Measurements from ENCODE around the gene EPS8L2.

EPS8L2 gene

GRCh38 chr11:697811-698311, 8.2 kb upstream of the EPS8L2 start:
- peaks cover 0 to 48% (median 40%) of the 10 kb centered on the region in 4 donors for H3K4me1 ChIP-seq

GRCh38 chr11:698493-699115, 7.4 kb upstream of the EPS8L2 start:
- H3K4me3 ChIP-seq: no peak overlapping the region
- no peak for DNase-seq
- peaks cover 0 to 25% (median 21%) of the 10 kb centered on the region in 3 donors for H3K36me3 ChIP-seq
- peaks cover 0 to 48% (median 41%) of the 10 kb centered on the region in 4 donors for H3K4me1 ChIP-seq
- intact Hi-C loops (cut with DNase I; ENCODE audit: low total_unique reads): no loop called here
- TF ChIP-seq CTCF (IDR thresholded peaks at IDR 0.05): no peak
- H3K27me3 ChIP-seq: no peaks in the 10 kb centered on the region
- H3K9me3 ChIP-seq: no peaks in the 10 kb centered on the region
- H3K27ac ChIP-seq: peak overlapping the region; percentile 11 to 95

More at GRCh38 chr11:697811-698311, 8.2 kb upstream of the EPS8L2 start:
- no peaks in the 10 kb centered on the region for H3K9me3 ChIP-seq
- peak overlapping the region; percentile 95 to 99 for H3K27ac ChIP-seq
- no peak for TF ChIP-seq CTCF (IDR thresholded peaks at IDR 0.05)
- H3K4me3 ChIP-seq: no peak overlapping the region
- peaks cover 0 to 25% (median 19%) of the 10 kb centered on the region in 3 donors for H3K36me3 ChIP-seq
- intact Hi-C loops (cut with DNase I; ENCODE audit: low total_unique reads): no loop called here
- no peaks in the 10 kb centered on the region for H3K27me3 ChIP-seq
- no peak for DNase-seq

DNA sequence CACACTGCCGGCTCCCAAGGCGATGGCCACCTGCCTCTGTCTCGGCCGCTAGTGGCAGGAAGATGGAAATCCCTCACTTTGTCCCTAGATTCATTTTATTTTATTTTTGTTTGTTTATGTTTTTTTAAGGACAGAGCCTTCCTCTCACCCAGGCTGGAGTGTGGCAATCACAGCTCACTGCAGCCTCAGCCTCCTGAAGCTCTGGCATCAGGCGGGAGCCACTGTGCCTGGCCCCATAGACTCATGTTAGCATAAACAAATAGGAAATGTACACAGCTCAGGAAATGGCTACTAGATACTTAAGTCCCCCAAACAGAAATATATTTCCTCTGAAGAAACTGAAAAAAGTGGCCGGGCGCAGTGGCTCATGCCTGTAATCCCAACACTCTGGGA, 6.9 kb upstream of the EPS8L2 start:
- peaks cover 0 to 44% (median 36%) of the 10 kb centered on the region in 4 donors for H3K4me1 ChIP-seq
- intact Hi-C loops (cut with DNase I; ENCODE audit: low total_unique reads): no loop called here
- H3K27me3 ChIP-seq: no peaks in the 10 kb centered on the region
- no peaks in the 10 kb centered on the region for H3K9me3 ChIP-seq
- DNase-seq: no peak
- no peak overlapping the region for H3K27ac ChIP-seq
- no peak for TF ChIP-seq CTCF (IDR thresholded peaks at IDR 0.05)
- peaks cover 0 to 26% (median 21%) of the 10 kb centered on the region in 3 donors for H3K36me3 ChIP-seq
- no peak overlapping the region for H3K4me3 ChIP-seq

DNA sequence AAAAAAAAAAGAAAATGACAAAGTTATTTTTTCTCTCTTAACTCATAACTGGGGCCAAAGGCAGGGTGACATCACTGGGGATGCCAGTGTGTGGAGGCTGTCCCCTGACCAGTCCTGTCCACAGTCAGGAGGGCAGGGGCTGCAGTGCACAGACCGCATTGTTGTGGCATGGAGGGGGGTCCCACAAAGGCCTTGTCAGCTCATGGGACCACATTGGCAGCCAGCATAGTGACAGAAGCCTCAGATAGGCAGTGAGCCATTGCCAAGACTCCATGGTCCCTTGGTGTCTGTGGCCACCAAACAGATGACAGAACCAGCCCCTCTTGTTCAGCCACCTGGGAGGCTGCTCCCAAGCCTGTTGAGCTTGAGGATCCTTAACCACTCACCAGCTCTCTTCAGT, 6.3 kb upstream of the EPS8L2 start:
- Histone ChIP-seq H3K27me3 (no peaks in the 10 kb centered on the region), H3K4me3 (no peak overlapping the region), H3K27ac (no peak overlapping the region), H3K9me3 (no peaks in the 10 kb centered on the region), H3K4me1 (peaks cover 0 to 44% (median 30%) of the 10 kb centered on the region in 4 donors), H3K36me3 (peaks cover 0 to 32% (median 21%) of the 10 kb centered on the region in 3 donors)
- no peak for DNase-seq
- no peak for TF ChIP-seq CTCF (IDR thresholded peaks at IDR 0.05)
- intact Hi-C loops (cut with DNase I; ENCODE audit: low total_unique reads): no loop called here

- peaks cover 0 to 56% (median 43%) of the 10 kb centered on the region in 4 donors for H3K4me1 ChIP-seq
- H3K9me3 ChIP-seq: no peaks in the 10 kb centered on the region
- intact Hi-C loops (cut with DNase I; ENCODE audit: low total_unique reads): no loop called here
- TF ChIP-seq CTCF (IDR thresholded peaks at IDR 0.05): no peak
- H3K27ac ChIP-seq: peak overlapping the region; percentile 59 to 86
- H3K27me3 ChIP-seq: peaks cover 0 to 17% of the 10 kb centered on the region in 2 donors
- H3K36me3 ChIP-seq: peaks cover 0 to 34% (median 21%) of the 10 kb centered on the region in 3 donors
- no peak overlapping the region for H3K4me3 ChIP-seq
- DNase-seq: no peak
These were observed 4.1 kb upstream of the EPS8L2 start for GRCh38 chr11:701741-702461.
